Lung (tissue), 12 donors: ENCODE results near the gene CORO1C. TPM values are rescaled to one million over a fixed set of nuclear protein-coding genes. Genes with fewer than 3 reads are reported as not detected.
A peak's percentile ranks its signal among the peaks of the same experiment; 100 is the strongest.

Experiments
- ATAC-seq: fragments of 200-7000 bp; cut with Tn5 transposase; one replicate; pipeline ENCODE4 v1.9.1; 2020; ENCODE audit warnings: moderate number of reproducible peaks; ENCODE audit not compliant: insufficient read depth, low FRiP score
- DNase-seq, 3 donors: peaks; one replicate each; pipeline ENCODE4 v3.0.0-alpha.2; 2013 to 2017
- H3K27ac ChIP-seq, 2 donors: one replicate each; pipeline ENCODE4 v1.5.1; 2013; ENCODE audit warnings: mild to moderate bottlenecking in 2 of 2, moderate library complexity in 2 of 2, control low read depth in 1 of 2, inconsistent platforms in 1 of 2, low read depth in 1 of 2, low read length in 1 of 2
- H3K27me3 ChIP-seq, 3 donors: one replicate each; pipeline ENCODE4 v1.5.1; 2013; ENCODE audit warnings: low read length in 2 of 3; ENCODE audit not compliant: control insufficient read depth in 3 of 3, insufficient read depth in 3 of 3
- H3K36me3 ChIP-seq, 4 donors: one replicate each; pipeline ENCODE4 v1.5.1; 2013; ENCODE audit warnings: low read length in 4 of 4, mild to moderate bottlenecking in 1 of 4, moderate library complexity in 1 of 4; ENCODE audit not compliant: control insufficient read depth in 4 of 4, insufficient read depth in 4 of 4
- H3K4me1 ChIP-seq, 5 donors: one replicate each; pipeline ENCODE4 v1.5.1; 2013; ENCODE audit warnings: low read length in 5 of 5, mild to moderate bottlenecking in 2 of 5, moderate library complexity in 1 of 5; ENCODE audit not compliant: control insufficient read depth in 5 of 5, insufficient read depth in 5 of 5
- H3K4me3 ChIP-seq: one replicate; pipeline ENCODE4 v1.5.1; 2013; ENCODE audit warnings: mild to moderate bottlenecking, control low read depth, moderate library complexity
- H3K9ac ChIP-seq, 2 donors: one replicate each; pipeline ENCODE4 v1.5.1; 2013; ENCODE audit warnings: low read length in 2 of 2, control low read depth in 1 of 2; ENCODE audit not compliant: insufficient read depth in 1 of 2
- H3K9me3 ChIP-seq, 4 donors: one replicate each; pipeline ENCODE4 v1.5.1; 2013; ENCODE audit warnings: low read length in 3 of 4, mild to moderate bottlenecking in 1 of 4, moderate library complexity in 1 of 4; ENCODE audit not compliant: control insufficient read depth in 4 of 4, insufficient read depth in 3 of 4
- WGBS, 2 donors: extraction: QIAGEN DNeasy Blood & Tissue Kit; methylation state at CpG; one replicate each; pipeline ENCODE4 v1.1.7; 2013; 5-methylcytosine and 5-hydroxymethylcytosine counted together
- polyA plus RNA-seq, 2 donors: library from polyadenylated mRNA; stranded (reverse); fragments of 200-250 nt; gene quantifications; one replicate each; pipeline ENCODE4 v1.2.1, GENCODE V29; 2013
- total RNA-seq, 2 donors: library from RNA; depleted of rRNA in 1 of 2; stranded (reverse); fragments of >200 nt in 1 of 2; gene quantifications; one replicate each; pipeline ENCODE4 v1.2.1, GENCODE V29; 2014 to 2021
- TF ChIP-seq, protein P1 (sequence below): IDR thresholded peaks from 2 replicates; pipeline ENCODE4 v1.5.1; 2012; ENCODE audit warnings: mild to moderate bottlenecking; ENCODE audit errors: control extremely low read depth, extremely low read depth
- donor health status: control.
- donor health status: control.
- donor health status: Bipolar disorder and iron deficiency.
- donor health status: healthy.
- donor health status: DM: yes; HTN: yes; CAD: no.

The CORO1C gene
- total and polyA plus RNA-seq, 4 donors: 36.4 to 227 (median 105) TPM

- no peak overlapping the region for H3K27ac ChIP-seq
- ATAC-seq (no peak), DNase-seq (no peak)
- TF ChIP-seq, protein P1, sequence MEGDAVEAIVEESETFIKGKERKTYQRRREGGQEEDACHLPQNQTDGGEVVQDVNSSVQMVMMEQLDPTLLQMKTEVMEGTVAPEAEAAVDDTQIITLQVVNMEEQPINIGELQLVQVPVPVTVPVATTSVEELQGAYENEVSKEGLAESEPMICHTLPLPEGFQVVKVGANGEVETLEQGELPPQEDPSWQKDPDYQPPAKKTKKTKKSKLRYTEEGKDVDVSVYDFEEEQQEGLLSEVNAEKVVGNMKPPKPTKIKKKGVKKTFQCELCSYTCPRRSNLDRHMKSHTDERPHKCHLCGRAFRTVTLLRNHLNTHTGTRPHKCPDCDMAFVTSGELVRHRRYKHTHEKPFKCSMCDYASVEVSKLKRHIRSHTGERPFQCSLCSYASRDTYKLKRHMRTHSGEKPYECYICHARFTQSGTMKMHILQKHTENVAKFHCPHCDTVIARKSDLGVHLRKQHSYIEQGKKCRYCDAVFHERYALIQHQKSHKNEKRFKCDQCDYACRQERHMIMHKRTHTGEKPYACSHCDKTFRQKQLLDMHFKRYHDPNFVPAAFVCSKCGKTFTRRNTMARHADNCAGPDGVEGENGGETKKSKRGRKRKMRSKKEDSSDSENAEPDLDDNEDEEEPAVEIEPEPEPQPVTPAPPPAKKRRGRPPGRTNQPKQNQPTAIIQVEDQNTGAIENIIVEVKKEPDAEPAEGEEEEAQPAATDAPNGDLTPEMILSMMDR: no peak
- no peaks in the 10 kb centered on the region for H3K9me3 ChIP-seq
- no peaks in the 10 kb centered on the region for H3K36me3 ChIP-seq
- no peak overlapping the region for H3K4me3 ChIP-seq
- H3K9ac ChIP-seq: no peak overlapping the region
- peaks cover 0 to 29% (median 7%) of the 10 kb centered on the region in 5 donors for H3K4me1 ChIP-seq
- H3K27me3 ChIP-seq: no peaks in the 10 kb centered on the region
- WGBS, 2 donors: 89 to 94% methylated on average over 6 of the region's 6 CpGs
Measured at GRCh38 chr12:108614639-108615038, 116.7 kb downstream of the CORO1C start.

DNA sequence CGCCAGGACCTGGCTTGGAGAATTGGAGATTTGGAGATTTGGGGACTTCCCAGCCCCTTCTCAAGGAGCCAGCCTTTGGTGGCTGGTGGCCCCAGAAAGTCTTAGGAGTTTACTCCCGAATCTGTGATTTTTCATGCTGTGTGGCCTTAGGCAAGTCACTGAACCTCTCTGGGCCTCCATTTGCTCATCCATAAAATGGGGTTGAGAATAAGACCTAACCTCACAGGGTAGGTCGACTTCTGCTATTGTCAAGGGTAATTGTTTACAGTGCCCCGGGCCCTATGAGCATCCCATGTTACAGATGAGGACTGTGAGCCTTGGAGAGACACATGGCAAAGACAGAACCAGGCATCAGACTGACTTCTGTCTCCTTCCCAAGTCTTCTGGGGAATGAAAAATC lies 117.3 kb downstream of the CORO1C start:
- WGBS, 2 donors: 83 to 93% methylated on average over 4 of the region's 4 CpGs
- Histone ChIP-seq H3K9me3 (no peaks in the 10 kb centered on the region), H3K27ac (no peak overlapping the region), H3K4me1 (peaks cover 0 to 33% (median 7%) of the 10 kb centered on the region in 5 donors), H3K9ac (no peak overlapping the region), H3K27me3 (no peaks in the 10 kb centered on the region), H3K36me3 (no peaks in the 10 kb centered on the region), H3K4me3 (no peak overlapping the region)
- ATAC-seq (no peak), DNase-seq (no peak)
- TF ChIP-seq, protein P1: no peak

DNA sequence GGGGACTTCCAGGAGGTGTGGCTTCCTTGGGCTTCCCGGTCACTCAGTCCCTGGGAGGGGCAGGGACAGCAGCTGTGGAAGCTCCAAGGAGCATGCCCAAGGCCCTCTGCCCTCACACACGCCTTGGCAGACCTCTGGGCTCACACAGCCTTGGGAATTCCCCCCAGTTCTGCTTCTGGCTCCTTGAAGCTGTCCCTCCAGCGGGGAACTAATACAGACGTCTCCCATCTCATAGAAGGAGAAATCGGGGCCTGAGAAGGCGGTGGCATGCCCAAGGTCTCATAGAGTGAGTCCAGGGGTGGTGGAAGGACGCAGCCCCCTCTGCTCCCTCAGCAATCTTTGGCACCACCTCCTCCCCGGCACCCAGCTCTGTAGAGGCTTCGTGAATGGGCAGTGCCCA lies 117.8 kb downstream of the CORO1C start:
- TF ChIP-seq, protein P1: no peak
- Histone ChIP-seq H3K27ac (no peak overlapping the region), H3K9ac (no peak overlapping the region), H3K27me3 (no peaks in the 10 kb centered on the region), H3K9me3 (no peaks in the 10 kb centered on the region), H3K4me3 (no peak overlapping the region), H3K4me1 (peaks cover 0 to 33% (median 7%) of the 10 kb centered on the region in 5 donors), H3K36me3 (no peaks in the 10 kb centered on the region)
- WGBS, 2 donors: 54 to 56% methylated on average over 9 of the region's 9 CpGs
- peak; percentile 44 to 68 (median 56) for DNase-seq
- no peak for ATAC-seq

GRCh38 chr12:108612788-108613282 lies 118.5 kb downstream of the CORO1C start:
- peak in 1 of 3 donors; percentile 42 for DNase-seq
- Histone ChIP-seq H3K4me1 (peaks cover 0 to 31% (median 7%) of the 10 kb centered on the region in 5 donors), H3K4me3 (no peak overlapping the region), H3K36me3 (no peaks in the 10 kb centered on the region), H3K9me3 (no peaks in the 10 kb centered on the region), H3K27me3 (no peaks in the 10 kb centered on the region), H3K27ac (no peak overlapping the region), H3K9ac (no peak overlapping the region)
- 82 to 84% methylated on average over 8 of the region's 8 CpGs for WGBS, 2 donors
- TF ChIP-seq, protein P1: no peak
- ATAC-seq: no peak
